GM06990 (cell line): Measurements from ENCODE around the gene PKD1L1.
"Not testable (repeated sequence)": the region's sequence is repeated elsewhere in the genome, so short reads cannot be mapped to it uniquely, and the experiment has no call there.

ENCODE experiments used
- DNase-seq: peaks from one replicate; pipeline ENCODE4 v3.0.0-alpha.2; 2011; ENCODE audit not compliant: insufficient read length; ENCODE audit errors: extremely low read depth
- H3K27me3 ChIP-seq: replicated peaks from 2 replicates; pipeline ENCODE4 v1.6.0; 2011; ENCODE audit warnings: low read length; ENCODE audit not compliant: control insufficient read depth, insufficient read depth
- H3K36me3 ChIP-seq: 2 replicates; pipeline ENCODE4 v1.5.1; 2011; ENCODE audit warnings: low read length; ENCODE audit not compliant: control insufficient read depth, insufficient read depth
- H3K4me3 ChIP-seq: replicated peaks from 2 replicates; pipeline ENCODE4 v1.5.1; 2011; ENCODE audit warnings: low read depth, mild to moderate bottlenecking, control low read depth, low read length
- CTCF ChIP-seq: IDR thresholded peaks from 2 replicates; pipeline ENCODE4 v1.5.1; 2011; ENCODE audit warnings: low read length, control low read depth, mild to moderate bottlenecking, inconsistent platforms; ENCODE audit not compliant: insufficient read depth, poor library complexity, severe bottlenecking

The PKD1L1 gene

GRCh38 chr7:47803025-47803424, 145.2 kb downstream of the PKD1L1 start:
- DNase-seq = no peak
- Histone ChIP-seq H3K36me3 (no peaks in the 10 kb centered on the region), H3K4me3 (no peak overlapping the region), H3K27me3 (no peaks in the 10 kb centered on the region; the same call in 1 of the 2 replicates)
- TF ChIP-seq CTCF = no peak

- no peaks in the 10 kb centered on the region; the same call in 1 of the 2 replicates for H3K27me3 ChIP-seq
- no peak overlapping the region for H3K4me3 ChIP-seq
- no peak for DNase-seq
- TF ChIP-seq CTCF = no peak
- H3K36me3 ChIP-seq = no peaks in the 10 kb centered on the region
Observed at GRCh38 chr7:47801423-47801822, 146.8 kb downstream of the PKD1L1 start.

- DNase-seq = no peak
Observed at GRCh38 chr7:47799524-47799923, 148.7 kb downstream of the PKD1L1 start.

GRCh38 chr7:47796347-47796746, 151.9 kb downstream of the PKD1L1 start:
- no peak overlapping the region for H3K4me3 ChIP-seq
- no peak for DNase-seq

More at GRCh38 chr7:47799524-47799923, 148.7 kb downstream of the PKD1L1 start:
- no peak for TF ChIP-seq CTCF
- H3K27me3 ChIP-seq = no peaks in the 10 kb centered on the region
- no peak overlapping the region for H3K4me3 ChIP-seq
- no peaks in the 10 kb centered on the region for H3K36me3 ChIP-seq

GRCh38 chr7:47795631-47796030, 152.6 kb downstream of the PKD1L1 start:
- H3K36me3 ChIP-seq = no peaks in the 10 kb centered on the region
- no peak overlapping the region for H3K4me3 ChIP-seq
- no peaks in the 10 kb centered on the region for H3K27me3 ChIP-seq
- no peak for DNase-seq
- TF ChIP-seq CTCF = no peak

More at GRCh38 chr7:47796347-47796746, 151.9 kb downstream of the PKD1L1 start:
- Histone ChIP-seq H3K27me3 (no peaks in the 10 kb centered on the region), H3K36me3 (no peaks in the 10 kb centered on the region)
- no peak for TF ChIP-seq CTCF

- H3K36me3 ChIP-seq, H3K4me3 ChIP-seq, H3K27me3 ChIP-seq, DNase-seq: not testable (repeated sequence)
Observed at GRCh38 chr7:47795126-47795525, 153.1 kb downstream of the PKD1L1 start.
